Endothelial cell of umbilical vein (primary cell): Measurements from ENCODE around the gene POLR1D. TPM values are rescaled to one million over a fixed set of nuclear protein-coding genes. Genes with fewer than 3 reads are reported as not detected.

Experiments used
- BruUV-seq: library from RNA; stranded (reverse); fragments of 400-500 nt; replicated peaks from 2 replicates; lab custom pipeline; 2021; lab: Mats Ljungman, UMichigan
- CTCF ChIA-PET: fragments of 300-600, 350-600 bp; sonication (Branson Sonifier 250); formaldehyde crosslinking; loops from one replicate; lab custom pipeline; 2021; ENCODE audit warnings: antibody characterized with exemption, inconsistent platforms; lab: Charles Lee
- POLR2A ChIA-PET: fragments of 300-600, 350-600 bp; sonication (Branson Sonifier 250); formaldehyde crosslinking; loops from one replicate; lab custom pipeline; 2021; ENCODE audit warnings: antibody characterized with exemption, inconsistent platforms; lab: Charles Lee
- DNase-seq: peaks from one replicate; pipeline ENCODE4 v3.0.0-alpha.2; 2011; ENCODE audit warnings: low read depth, low spot score
- FAIRE-seq: peaks from 2 replicates; lab custom pipeline; 2011; peaks lifted over from hg19 to GRCh38; lab: Jason Lieb, UNC
- H2AFZ ChIP-seq: 2 replicates; pipeline ENCODE4 v1.6.0; 2012; ENCODE audit warnings: low read depth, low read length, control low read depth, inconsistent platforms
- H3K27ac ChIP-seq: 2 replicates; pipeline ENCODE4 v1.5.1; 2011; ENCODE audit warnings: low read depth, mild to moderate bottlenecking, control low read depth, low read length, moderate library complexity; ENCODE audit not compliant: insufficient read depth
- H3K27me3 ChIP-seq, 2 experiments: 2 replicates each; pipeline versions ENCODE4 v1.6.0 to v1.6.1; 2011; ENCODE audit warnings: low read length in 2 of 2, mixed read lengths in 1 of 2; ENCODE audit not compliant: control insufficient read depth in 2 of 2, insufficient read depth in 2 of 2
- H3K36me3 ChIP-seq, 2 experiments: 2 replicates in 1 of 2; 3 replicates in 1 of 2; pipeline ENCODE4 v1.5.1; 2011; ENCODE audit warnings: low read length in 2 of 2, mild to moderate bottlenecking in 1 of 2, moderate library complexity in 1 of 2; ENCODE audit not compliant: control insufficient read depth in 2 of 2, insufficient read depth in 2 of 2; ENCODE audit errors: extremely low read depth in 1 of 2
- H3K4me1 ChIP-seq: 3 replicates; pipeline ENCODE4 v1.5.1; 2011; ENCODE audit warnings: mild to moderate bottlenecking, low read length; ENCODE audit not compliant: control insufficient read depth, insufficient read depth; ENCODE audit errors: extremely low read depth
- H3K4me2 ChIP-seq: 2 replicates; pipeline ENCODE4 v1.6.1; 2011; ENCODE audit warnings: low read length, control low read depth, mixed read lengths; ENCODE audit not compliant: insufficient read depth
- H3K4me3 ChIP-seq, 3 experiments: fragments of 200-600 bp in 1 of 3; sonication (generic), shearing (Covaris generic) in 1 of 3; replicated peaks in 1 of 3; 2 replicates each; pipeline ENCODE4 v1.5.1; 2011 to 2016; ENCODE audit warnings: control low read depth in 3 of 3, low read length in 3 of 3, mild to moderate bottlenecking in 2 of 3, inconsistent platforms in 1 of 3, low read depth in 1 of 3, moderate library complexity in 1 of 3; ENCODE audit not compliant: insufficient read depth in 1 of 3
- H3K79me2 ChIP-seq: 2 replicates; pipeline ENCODE4 v1.6.0; 2012; ENCODE audit warnings: low read length, inconsistent platforms; ENCODE audit not compliant: control insufficient read depth, insufficient read depth
- H3K9ac ChIP-seq: replicated peaks from 2 replicates; pipeline ENCODE3; 2011; ENCODE audit warnings: low read length, control low read depth; ENCODE audit not compliant: insufficient read depth; ENCODE audit errors: extremely low read depth
- H3K9me1 ChIP-seq: replicated peaks from 3 replicates; pipeline ENCODE4 v1.6.0; 2011; ENCODE audit warnings: mild to moderate bottlenecking, low read length; ENCODE audit not compliant: control insufficient read depth, insufficient read depth; ENCODE audit errors: extremely low read depth
- H3K9me3 ChIP-seq: replicated peaks from 2 replicates; pipeline ENCODE4 v1.5.1; 2012; ENCODE audit warnings: low read length, inconsistent platforms; ENCODE audit not compliant: control insufficient read depth, insufficient read depth
- H4K20me1 ChIP-seq: replicated peaks from 2 replicates; pipeline ENCODE3; 2011; ENCODE audit warnings: mild to moderate bottlenecking, low read length; ENCODE audit not compliant: control insufficient read depth, insufficient read depth; ENCODE audit errors: extremely low read depth
- EZH2 ChIP-seq: IDR thresholded peaks from 2 replicates; pipeline ENCODE4 v1.6.1; 2012; ENCODE audit warnings: borderline replicate concordance, low read depth, mild to moderate bottlenecking, moderate library complexity, low read length, inconsistent platforms; ENCODE audit not compliant: severe bottlenecking
- FOS ChIP-seq: IDR thresholded peaks from 2 replicates; pipeline ENCODE4 v1.6.1; 2011; ENCODE audit warnings: mild to moderate bottlenecking, low read length, moderate library complexity, borderline replicate concordance; ENCODE audit not compliant: insufficient read depth
- GATA2 ChIP-seq: IDR thresholded peaks from 2 replicates; pipeline ENCODE4 v1.7.0; 2011; ENCODE audit warnings: low read depth, mild to moderate bottlenecking, moderate library complexity, mixed read lengths, low read length; ENCODE audit not compliant: insufficient read length, insufficient read depth
- JUN ChIP-seq: IDR thresholded peaks from 2 replicates; pipeline ENCODE4 v1.6.1; 2011; ENCODE audit warnings: borderline replicate concordance, low read depth; ENCODE audit not compliant: insufficient read length, insufficient read depth
- MYC ChIP-seq: IDR thresholded peaks from one replicate; pipeline ENCODE4 v1.6.1; 2011; ENCODE audit warnings: mild to moderate bottlenecking, low read depth, low read length
- POLR2A ChIP-seq: IDR thresholded peaks from 2 replicates; pipeline ENCODE4 v1.6.1; 2012; ENCODE audit warnings: low read depth, mild to moderate bottlenecking, control low read depth, low read length
- POLR2AphosphoS5 ChIP-seq: IDR thresholded peaks from 2 replicates; pipeline ENCODE4 v1.6.1; 2012; ENCODE audit warnings: low read depth, mild to moderate bottlenecking, control low read depth, low read length, moderate library complexity; ENCODE audit not compliant: insufficient read depth
- dilution Hi-C: fragments of 300-500 bp; cut with MboI; formaldehyde crosslinking; loops from one replicate; pipeline ENCODE4 v1.15.0; 2019; ENCODE audit warnings: low sequenced_read_pairs; ENCODE audit not compliant: extremely low pct_ligation_motif_present
- intact Hi-C: fragments of 100-400 bp; cut with micrococcal nuclease; formaldehyde crosslinking; loops from one replicate; pipeline ENCODE4 v1.10.0; 2022
- polyA plus RNA-seq, 4 experiments: library from polyadenylated mRNA; depleted of rRNA in 3 of 4; stranded (reverse) in 3 of 4; unstranded in 1 of 4; fragments of >200 nt; gene quantifications; 2 replicates each; pipeline versions ENCODE4 v1.2.1 to v1.2.3, GENCODE V29; 2011 to 2012; ENCODE audit warnings: missing spikeins in 1 of 4
- total RNA-seq: library from RNA; stranded (reverse); gene quantifications from 2 replicates; pipeline ENCODE4 v1.2.3, GENCODE V29; 2021
- TF ChIP-seq, protein P1 (sequence below): IDR thresholded peaks from 2 replicates; pipeline ENCODE4 v1.6.1; 2011; ENCODE audit not compliant: insufficient read depth, insufficient read length
- TF ChIP-seq, protein P2 (sequence below), 2 donors: IDR thresholded peaks; 1 replicate in 1 of 2; 2 replicates in 1 of 2; pipeline ENCODE4 v1.5.1; 2011; ENCODE audit warnings: low read length in 2 of 2, mild to moderate bottlenecking in 2 of 2, moderate library complexity in 2 of 2, control low read depth in 1 of 2, inconsistent platforms in 1 of 2, low read depth in 1 of 2; ENCODE audit not compliant: insufficient read depth in 1 of 2; ENCODE audit errors: extremely low read depth in 1 of 2

The POLR1D gene
- total and polyA plus RNA-seq, 2 donors (not counting 3 experiments of a cell fraction or from before 2014, with no cell fraction given): 90.7 to 111 TPM

DNA sequence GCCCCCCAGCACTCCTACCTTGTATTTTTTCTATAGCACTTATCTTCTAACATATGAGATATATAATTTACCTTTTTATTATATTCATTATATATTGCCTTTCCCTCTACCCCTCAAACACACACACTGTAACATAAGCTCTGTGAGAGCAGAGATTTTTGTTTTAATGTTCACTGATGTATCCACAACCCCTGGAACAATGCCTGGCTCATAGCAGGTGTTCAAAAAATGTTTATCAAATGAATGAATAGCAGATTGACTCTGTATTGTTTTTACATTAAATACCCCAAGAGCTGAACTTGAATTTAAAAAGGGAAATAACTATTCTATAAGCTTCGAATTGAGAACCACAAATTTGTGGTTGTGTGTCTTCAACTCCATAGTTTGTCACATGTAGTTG is 11.0 kb downstream of the POLR1D start:
- peaks cover 0 to 2% of the 10 kb centered on the region in 2 experiments for H3K36me3 ChIP-seq
- H3K27ac ChIP-seq: no peak overlapping the region
- no peaks in the 10 kb centered on the region for H3K9me1 ChIP-seq
- H2AFZ ChIP-seq: no peak overlapping the region
- no peak overlapping the region for H3K4me2 ChIP-seq
- dilution Hi-C loops (no loop called here), intact Hi-C loops (no loop called here)
- no peak for DNase-seq
- no peaks in the 10 kb centered on the region for H3K9me3 ChIP-seq
- no peak overlapping the region for H3K4me3 ChIP-seq
- TF ChIP-seq GATA2 (no peak), POLR2A (no peak), POLR2AphosphoS5 (no peak), JUN (no peak), FOS (no peak), EZH2 (no peak), MYC (no peak)
- TF ChIP-seq, protein P1, sequence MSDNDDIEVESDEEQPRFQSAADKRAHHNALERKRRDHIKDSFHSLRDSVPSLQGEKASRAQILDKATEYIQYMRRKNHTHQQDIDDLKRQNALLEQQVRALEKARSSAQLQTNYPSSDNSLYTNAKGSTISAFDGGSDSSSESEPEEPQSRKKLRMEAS: no peak
- TF ChIP-seq, protein P2, sequence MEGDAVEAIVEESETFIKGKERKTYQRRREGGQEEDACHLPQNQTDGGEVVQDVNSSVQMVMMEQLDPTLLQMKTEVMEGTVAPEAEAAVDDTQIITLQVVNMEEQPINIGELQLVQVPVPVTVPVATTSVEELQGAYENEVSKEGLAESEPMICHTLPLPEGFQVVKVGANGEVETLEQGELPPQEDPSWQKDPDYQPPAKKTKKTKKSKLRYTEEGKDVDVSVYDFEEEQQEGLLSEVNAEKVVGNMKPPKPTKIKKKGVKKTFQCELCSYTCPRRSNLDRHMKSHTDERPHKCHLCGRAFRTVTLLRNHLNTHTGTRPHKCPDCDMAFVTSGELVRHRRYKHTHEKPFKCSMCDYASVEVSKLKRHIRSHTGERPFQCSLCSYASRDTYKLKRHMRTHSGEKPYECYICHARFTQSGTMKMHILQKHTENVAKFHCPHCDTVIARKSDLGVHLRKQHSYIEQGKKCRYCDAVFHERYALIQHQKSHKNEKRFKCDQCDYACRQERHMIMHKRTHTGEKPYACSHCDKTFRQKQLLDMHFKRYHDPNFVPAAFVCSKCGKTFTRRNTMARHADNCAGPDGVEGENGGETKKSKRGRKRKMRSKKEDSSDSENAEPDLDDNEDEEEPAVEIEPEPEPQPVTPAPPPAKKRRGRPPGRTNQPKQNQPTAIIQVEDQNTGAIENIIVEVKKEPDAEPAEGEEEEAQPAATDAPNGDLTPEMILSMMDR (IDR thresholded peaks at IDR 0.05; ENCODE audit: extremely low read depth in 1 of 2, insufficient read depth in 1 of 2, low read depth in 1 of 2, low read length in 2 of 2): no peak
- CTCF ChIA-PET: no interaction called here
- H4K20me1 ChIP-seq: no peaks in the 10 kb centered on the region
- peaks cover 12% of the 10 kb centered on the region for H3K4me1 ChIP-seq
- no peak overlapping the region for H3K9ac ChIP-seq
- POLR2A ChIA-PET: no interaction called here
- H3K79me2 ChIP-seq: peaks cover 28% of the 10 kb centered on the region
- BruUV-seq: no TSS peak
- FAIRE-seq: no peak
- no peaks in the 10 kb centered on the region for H3K27me3 ChIP-seq
